ENCODE results near the gene SMOC2. TPM values are rescaled to one million over a fixed set of nuclear protein-coding genes. Genes with fewer than 3 reads are reported as not detected.

Gene SMOC2
- total RNA-seq, 2 donors from 2014 or later = 17.8 to 167 TPM

GRCh38 chr6:168611691-168612090 is 170.7 kb downstream of the SMOC2 start:
- Histone ChIP-seq H3K4me1 (replicated peaks) (no peaks in the 10 kb centered on the region), H3K4me3 (no peak overlapping the region), H3K27me3 (replicated peaks; ENCODE audit: insufficient read depth) (no peaks in the 10 kb centered on the region), H3K36me3 (no peaks in the 10 kb centered on the region), H3K27ac (no peak overlapping the region), H3K9me3 (no peaks in the 10 kb centered on the region)
- TF ChIP-seq CTCF (IDR thresholded peaks at IDR 0.05) (no peak), POLR2AphosphoS5 (IDR thresholded peaks at IDR 0.05) (no peak), POLR2A (IDR thresholded peaks at IDR 0.05) (no peak)
- no peak for DNase-seq (ENCODE audit: low spot score)
- intact Hi-C loops (cut with DNase I) = no loop called here
- 96% methylated on average over 14 of the region's 14 CpGs for WGBS

- Histone ChIP-seq H3K27ac (no peak overlapping the region), H3K4me1 (replicated peaks) (no peaks in the 10 kb centered on the region), H3K27me3 (replicated peaks; ENCODE audit: insufficient read depth) (no peaks in the 10 kb centered on the region), H3K9me3 (no peaks in the 10 kb centered on the region), H3K36me3 (no peaks in the 10 kb centered on the region), H3K4me3 (no peak overlapping the region)
- intact Hi-C loops (cut with DNase I) = no loop called here
- no peak for DNase-seq (ENCODE audit: low spot score)
- 97% methylated on average over 13 of the region's 13 CpGs for WGBS
- TF ChIP-seq POLR2AphosphoS5 (IDR thresholded peaks at IDR 0.05) (no peak), CTCF (IDR thresholded peaks at IDR 0.05) (no peak), POLR2A (IDR thresholded peaks at IDR 0.05) (no peak)
Observed at GRCh38 chr6:168612586-168612985, 171.6 kb downstream of the SMOC2 start.

- H3K27me3 ChIP-seq (replicated peaks; ENCODE audit: insufficient read depth) = no peaks in the 10 kb centered on the region
- peak overlapping the region; percentile 0 to 25 for H3K27ac ChIP-seq
- peak; percentile 66 for DNase-seq (ENCODE audit: low spot score)
- TF ChIP-seq POLR2A (IDR thresholded peaks at IDR 0.05) (no peak), POLR2AphosphoS5 (IDR thresholded peaks at IDR 0.05) (peak; percentile 82)
- H3K4me3 ChIP-seq = no peak overlapping the region
- no peaks in the 10 kb centered on the region for H3K36me3 ChIP-seq
- no peaks in the 10 kb centered on the region for H3K4me1 ChIP-seq (replicated peaks)
- 47% methylated on average over 6 of the region's 6 CpGs for WGBS
- H3K9me3 ChIP-seq = no peaks in the 10 kb centered on the region
- intact Hi-C loops (cut with DNase I) = loop anchor here (5.0 kb wide), 1 partner anchor 266 kb away; no protein-coding TSS in a partner anchor
Observed at GRCh38 chr6:168615837-168616236, 174.9 kb downstream of the SMOC2 start.

- intact Hi-C loops (cut with DNase I) = loop anchor here (5.0 kb wide), 1 partner anchor 265 kb away; no protein-coding TSS in a partner anchor
- Histone ChIP-seq H3K9me3 (no peaks in the 10 kb centered on the region), H3K4me3 (no peak overlapping the region), H3K4me1 (replicated peaks) (no peaks in the 10 kb centered on the region), H3K36me3 (no peaks in the 10 kb centered on the region), H3K27me3 (replicated peaks; ENCODE audit: insufficient read depth) (no peaks in the 10 kb centered on the region), H3K27ac (no peak overlapping the region)
- peak in 3 of 4 experiments; percentile 8 to 53 (median 14) for TF ChIP-seq CTCF (IDR thresholded peaks at IDR 0.05)
- no peak for TF ChIP-seq POLR2AphosphoS5 (IDR thresholded peaks at IDR 0.05)
- no peak for DNase-seq (ENCODE audit: low spot score)
- WGBS = 74% methylated on average over 21 of the region's 21 CpGs
Observed at GRCh38 chr6:168616816-168617765, 176.1 kb downstream of the SMOC2 start.

GRCh38 chr6:168618546-168619315 is 177.7 kb downstream of the SMOC2 start:
- no peaks in the 10 kb centered on the region for H3K4me1 ChIP-seq (replicated peaks)
- 70% methylated on average over 21 of the region's 21 CpGs for WGBS
- H3K9me3 ChIP-seq = no peaks in the 10 kb centered on the region
- TF ChIP-seq POLR2A (IDR thresholded peaks at IDR 0.05) = no peak
- TF ChIP-seq POLR2AphosphoS5 (IDR thresholded peaks at IDR 0.05) = no peak
- TF ChIP-seq CTCF (IDR thresholded peaks at IDR 0.05) = no peak
- DNase-seq (ENCODE audit: low spot score) = no peak
- intact Hi-C loops (cut with DNase I) = loop anchor here (5.0 kb wide), 1 partner anchor 264 kb away; no protein-coding TSS in a partner anchor
- no peak overlapping the region for H3K4me3 ChIP-seq
- H3K36me3 ChIP-seq = no peaks in the 10 kb centered on the region
- H3K27me3 ChIP-seq (replicated peaks; ENCODE audit: insufficient read depth) = no peaks in the 10 kb centered on the region
- H3K27ac ChIP-seq = no peak overlapping the region

Data from prostate gland (tissue), 2 donors.